GM10248 (cell line): ENCODE results near the gene DNAJC1.

Source experiments
- CTCF ChIA-PET: fragments of 300-600 bp; sonication (Branson Sonifier 250); formaldehyde crosslinking; extraction: SDS; loops from one replicate; lab custom pipeline; 2021; ENCODE audit warnings: antibody characterized with exemption; lab: Yijun Ruan, JAX
- POLR2A ChIA-PET: fragments of 350-650 bp; sonication (Branson Sonifier 250); formaldehyde crosslinking; extraction: SDS; loops from one replicate; lab custom pipeline; 2020; ENCODE audit warnings: antibody characterized with exemption; lab: Yijun Ruan, JAX
- DNase-seq: peaks from one replicate; pipeline ENCODE4 v3.0.0; 2012; ENCODE audit errors: extremely low spot score
- TF ChIP-seq, protein P1 (sequence below): IDR thresholded peaks from 2 replicates; pipeline ENCODE4 v1.5.1; 2012; ENCODE audit warnings: mild to moderate bottlenecking, low read depth; ENCODE audit errors: extremely low read depth, missing control alignments, control extremely low read depth

DNAJC1 gene

DNA sequence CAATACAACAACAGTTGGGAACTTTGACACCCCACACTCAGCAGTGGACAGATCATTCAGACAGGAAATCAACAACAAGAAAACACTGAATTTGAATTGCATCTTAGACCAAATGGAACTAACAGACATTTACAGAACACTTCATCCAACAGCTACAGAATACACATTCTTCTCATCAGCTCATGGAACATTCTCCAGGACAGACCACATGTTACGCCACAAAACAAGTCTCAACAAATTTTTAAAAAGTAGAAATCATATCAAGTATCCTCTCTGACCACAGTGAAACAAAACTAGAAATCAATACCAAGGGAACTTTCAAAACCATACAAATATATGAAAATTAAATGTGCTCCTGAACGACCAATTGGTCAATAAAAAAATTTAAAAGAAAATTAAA lies 212.3 kb downstream of the DNAJC1 start:
- CTCF ChIA-PET: no interaction called here
- no peak for DNase-seq
- TF ChIP-seq, protein P1, sequence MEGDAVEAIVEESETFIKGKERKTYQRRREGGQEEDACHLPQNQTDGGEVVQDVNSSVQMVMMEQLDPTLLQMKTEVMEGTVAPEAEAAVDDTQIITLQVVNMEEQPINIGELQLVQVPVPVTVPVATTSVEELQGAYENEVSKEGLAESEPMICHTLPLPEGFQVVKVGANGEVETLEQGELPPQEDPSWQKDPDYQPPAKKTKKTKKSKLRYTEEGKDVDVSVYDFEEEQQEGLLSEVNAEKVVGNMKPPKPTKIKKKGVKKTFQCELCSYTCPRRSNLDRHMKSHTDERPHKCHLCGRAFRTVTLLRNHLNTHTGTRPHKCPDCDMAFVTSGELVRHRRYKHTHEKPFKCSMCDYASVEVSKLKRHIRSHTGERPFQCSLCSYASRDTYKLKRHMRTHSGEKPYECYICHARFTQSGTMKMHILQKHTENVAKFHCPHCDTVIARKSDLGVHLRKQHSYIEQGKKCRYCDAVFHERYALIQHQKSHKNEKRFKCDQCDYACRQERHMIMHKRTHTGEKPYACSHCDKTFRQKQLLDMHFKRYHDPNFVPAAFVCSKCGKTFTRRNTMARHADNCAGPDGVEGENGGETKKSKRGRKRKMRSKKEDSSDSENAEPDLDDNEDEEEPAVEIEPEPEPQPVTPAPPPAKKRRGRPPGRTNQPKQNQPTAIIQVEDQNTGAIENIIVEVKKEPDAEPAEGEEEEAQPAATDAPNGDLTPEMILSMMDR: no peak
- POLR2A ChIA-PET: interaction anchor here (0.6 kb wide), 1 partner anchor 35 kb away, joined by 3 read pairs; no protein-coding TSS in a partner anchor

DNA sequence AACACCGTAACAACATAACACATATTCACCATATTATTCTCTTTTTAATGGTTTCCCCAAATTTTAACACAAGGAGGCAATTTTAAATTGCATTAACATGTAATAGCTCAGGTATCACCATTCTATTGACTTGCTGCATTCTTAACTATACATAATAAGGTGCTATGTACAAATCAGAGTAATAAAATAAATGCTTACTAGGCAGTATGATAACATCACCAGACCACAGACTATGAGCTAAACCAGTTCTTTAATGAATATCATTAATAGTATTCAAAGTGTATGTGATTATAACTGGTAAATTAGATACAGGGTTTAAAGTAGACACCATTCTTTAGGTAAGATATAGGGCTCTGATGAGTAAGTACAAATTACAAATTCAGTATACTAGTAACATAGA lies 226.6 kb downstream of the DNAJC1 start:
- ChIA-PET POLR2A (no interaction called here), CTCF (interaction anchor here (1.3 kb wide), 1 partner anchor 10 kb away, joined by 3 read pairs; no protein-coding TSS in a partner anchor)
- no peak for DNase-seq
- TF ChIP-seq, protein P1: no peak

DNA sequence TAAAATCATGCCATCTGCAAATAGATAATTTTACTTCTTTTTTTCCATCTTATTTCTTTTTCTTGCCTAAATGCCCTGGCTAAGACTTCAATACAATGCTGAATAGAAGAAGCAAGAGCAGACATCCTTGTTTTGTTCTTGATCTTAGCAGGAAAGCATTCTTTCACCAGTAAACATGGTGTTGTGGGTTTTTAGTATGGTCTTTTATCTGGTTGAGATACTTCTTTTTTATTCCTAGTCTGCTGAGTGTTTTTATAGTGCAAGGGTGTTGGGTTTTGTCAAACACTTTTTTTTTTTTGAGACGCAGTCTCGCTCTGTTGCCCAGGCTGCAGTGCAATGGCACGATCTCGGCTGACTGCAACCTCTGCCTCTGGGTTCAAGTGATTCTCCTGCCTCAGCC lies 232.3 kb downstream of the DNAJC1 start:
- no peak for DNase-seq
- TF ChIP-seq, protein P1: no peak
- POLR2A ChIA-PET: no interaction called here
- CTCF ChIA-PET: no interaction called here

DNA sequence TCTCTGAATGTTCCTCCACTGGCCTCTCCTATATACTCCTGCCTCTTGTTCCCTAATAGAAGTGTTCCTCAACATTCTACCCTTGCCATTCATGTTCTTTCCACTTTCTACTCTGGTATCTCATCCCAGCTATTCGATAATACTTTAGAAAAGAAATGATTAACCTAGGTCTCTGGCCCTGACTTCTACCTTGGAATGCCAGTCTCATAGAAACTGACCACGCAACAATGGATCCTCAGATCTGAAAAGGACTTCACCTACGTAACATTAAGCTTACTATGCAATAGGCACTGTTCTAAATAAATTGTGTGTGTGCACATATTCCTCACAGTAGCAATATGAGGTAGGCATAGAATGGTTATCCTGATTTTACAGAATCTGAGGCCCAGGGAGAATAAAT lies 234.5 kb downstream of the DNAJC1 start:
- POLR2A ChIA-PET: no interaction called here
- no peak for DNase-seq
- TF ChIP-seq, protein P1: no peak

DNA sequence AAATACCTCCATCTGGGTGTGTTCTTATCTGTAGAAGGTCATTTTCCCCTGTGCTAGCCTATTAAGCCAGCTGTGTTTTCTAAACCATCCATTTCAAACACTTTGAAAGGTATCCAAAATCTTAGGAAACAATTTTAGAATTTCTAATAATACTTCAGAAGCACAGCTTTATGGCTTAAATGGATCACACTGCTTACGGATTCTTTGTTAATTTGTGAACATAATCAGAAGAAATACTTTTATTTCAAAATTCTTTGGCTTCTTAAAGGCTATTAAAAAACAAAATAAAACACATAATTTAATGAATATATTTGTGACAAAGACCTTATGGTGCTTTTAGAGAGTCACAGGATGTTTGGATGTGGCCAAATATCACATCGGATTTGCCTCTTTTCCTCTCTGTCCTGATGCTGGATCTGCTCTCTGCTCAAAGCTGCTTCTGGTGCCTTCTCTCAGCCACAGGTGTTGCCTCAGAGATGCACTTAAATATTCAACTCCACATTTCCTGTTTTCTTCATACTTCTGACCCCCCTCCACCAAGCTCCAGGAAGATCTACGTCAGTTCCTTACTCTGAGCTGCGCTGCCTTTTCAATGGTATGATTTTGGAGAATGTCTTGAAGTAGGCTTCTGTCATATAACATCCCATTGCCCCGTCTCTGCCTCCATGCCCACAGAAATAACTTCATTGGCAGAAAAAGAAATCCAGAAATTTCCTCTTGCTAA lies 238.9 kb downstream of the DNAJC1 start:
- no peak for DNase-seq
- TF ChIP-seq, protein P1: no peak
- ChIA-PET POLR2A (no interaction called here), CTCF (no interaction called here)

More for the DNA sequence above, 234.5 kb downstream of the DNAJC1 start:
- CTCF ChIA-PET: interaction anchor here (0.9 to 1.7 kb wide), 4 partner anchors 9 to 11 kb away, joined by 3 to 4 read pairs (median 4); no protein-coding TSS in a partner anchor

DNA sequence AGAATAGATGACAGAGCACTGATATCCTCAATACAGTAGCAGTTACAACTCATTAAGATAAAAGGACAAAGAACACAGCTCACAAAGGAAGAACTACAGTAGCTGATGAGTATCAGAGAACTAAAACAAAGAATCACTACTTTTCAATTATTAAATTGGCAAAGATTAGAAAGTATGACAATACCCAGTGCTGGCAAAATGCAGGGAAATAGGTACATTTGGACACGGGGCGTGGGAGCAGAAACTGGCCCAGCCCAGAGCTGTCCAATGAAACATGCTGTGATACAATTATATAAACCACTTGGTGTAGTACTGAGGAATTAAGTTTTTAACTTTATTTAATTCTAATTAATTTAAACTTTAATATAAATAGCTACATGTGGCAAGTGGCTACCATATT lies 243.2 kb downstream of the DNAJC1 start:
- ChIA-PET POLR2A (no interaction called here), CTCF (interaction anchor here (1.1 to 1.5 kb wide), 4 partner anchors 9 to 40 kb away, joined by 3 to 5 read pairs (median 3); no protein-coding TSS in a partner anchor)
- DNase-seq: no peak
- TF ChIP-seq, protein P1: no peak
